ENCODE data around the gene MPHOSPH8.
"Not testable (repeated sequence)": the region's sequence is repeated elsewhere in the genome, so short reads cannot be mapped to it uniquely, and the experiment has no call there.

MPHOSPH8 gene

GRCh38 chr13:19691447-19691846 is 58.0 kb downstream of the MPHOSPH8 start:
- DNase-seq: not testable (repeated sequence)

- no peak for DNase-seq
Observed at GRCh38 chr13:19695428-19695827, 62.0 kb downstream of the MPHOSPH8 start.

GRCh38 chr13:19695829-19696228 is 62.4 kb downstream of the MPHOSPH8 start:
- no peak for DNase-seq

- DNase-seq: not testable (repeated sequence)
Observed at GRCh38 chr13:19700963-19701362, 67.5 kb downstream of the MPHOSPH8 start.

GRCh38 chr13:19701619-19702018 is 68.2 kb downstream of the MPHOSPH8 start:
- DNase-seq: not testable (repeated sequence)

DNA sequence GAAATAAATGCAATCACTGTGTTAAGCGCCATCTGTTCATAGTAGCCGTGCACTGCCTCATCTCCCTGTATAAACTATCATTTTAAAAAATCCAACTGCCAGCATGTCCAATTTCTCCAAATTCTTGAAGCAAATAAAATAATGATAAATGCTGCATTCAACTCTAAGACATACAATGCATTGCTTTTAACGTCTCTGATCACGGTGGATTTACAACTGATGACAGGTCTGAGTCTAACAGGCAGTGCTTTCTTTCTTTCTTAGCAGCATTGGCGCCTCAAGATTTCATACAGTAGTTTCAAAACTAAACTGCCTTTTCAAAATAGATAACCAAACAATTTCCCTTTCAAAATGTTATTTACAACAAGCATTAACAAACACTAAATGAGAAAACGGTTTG is 70.8 kb downstream of the MPHOSPH8 start:
- not testable (repeated sequence) for DNase-seq

DNA sequence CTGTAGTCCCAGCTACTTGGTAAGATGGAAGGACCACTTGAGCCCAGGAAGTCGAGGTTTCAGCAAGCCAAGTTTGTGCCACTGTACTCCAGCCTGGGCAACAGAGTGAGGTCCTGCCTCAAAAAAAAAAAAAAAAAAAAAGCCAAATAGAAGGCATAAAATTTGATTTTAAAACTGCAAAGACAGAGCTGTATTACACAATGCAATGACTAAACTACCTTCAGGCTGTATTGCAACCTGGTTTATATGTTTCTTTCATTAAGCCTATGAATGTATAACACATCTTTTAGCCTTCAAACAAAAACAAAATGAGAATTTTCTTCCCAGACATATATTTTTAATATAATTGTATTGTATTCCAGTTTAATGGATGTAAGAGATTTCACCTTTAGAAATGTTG is 75.6 kb downstream of the MPHOSPH8 start:
- DNase-seq: not testable (repeated sequence)

- DNase-seq: not testable (repeated sequence)
Observed at GRCh38 chr13:19709782-19710181, 76.3 kb downstream of the MPHOSPH8 start.

GRCh38 chr13:19713186-19713965 is 79.9 kb downstream of the MPHOSPH8 start:
- DNase-seq: no peak

- DNase-seq: no peak
Observed at GRCh38 chr13:19720039-19720438, 86.6 kb downstream of the MPHOSPH8 start.
